IPS-20b (cell line): ENCODE measurements around the gene SRCIN1.
A peak's percentile ranks its signal among the peaks of the same experiment; 100 is the strongest.

Experiments
- H3K27ac ChIP-seq: one replicate; pipeline ENCODE4 v1.5.1; 2013; ENCODE audit warnings: low read length
- H3K27me3 ChIP-seq: 2 replicates; pipeline ENCODE4 v1.6.1; 2013; ENCODE audit warnings: mild to moderate bottlenecking, low read length, inconsistent platforms; ENCODE audit not compliant: insufficient read depth
- H3K36me3 ChIP-seq: 2 replicates; pipeline ENCODE4 v1.6.1; 2013; ENCODE audit warnings: low read depth, mild to moderate bottlenecking, inconsistent platforms, low read length, moderate library complexity; ENCODE audit not compliant: insufficient read depth
- H3K4me1 ChIP-seq: 2 replicates; pipeline ENCODE4 v1.6.1; 2013; ENCODE audit warnings: mild to moderate bottlenecking, control low read depth, inconsistent platforms, low read length, moderate library complexity; ENCODE audit not compliant: insufficient read depth
- H3K4me3 ChIP-seq: 2 replicates; pipeline ENCODE4 v1.5.1; 2013; ENCODE audit warnings: mild to moderate bottlenecking, low read length, inconsistent platforms
- H3K9ac ChIP-seq: 2 replicates; pipeline ENCODE4 v1.6.1; 2013; ENCODE audit warnings: low read depth, mild to moderate bottlenecking, inconsistent platforms, low read length, moderate library complexity
- H3K9me3 ChIP-seq: 2 replicates; pipeline ENCODE4 v1.6.1; 2013; ENCODE audit warnings: mild to moderate bottlenecking, low read depth, low read length, inconsistent platforms; ENCODE audit not compliant: insufficient read depth

SRCIN1 gene

DNA sequence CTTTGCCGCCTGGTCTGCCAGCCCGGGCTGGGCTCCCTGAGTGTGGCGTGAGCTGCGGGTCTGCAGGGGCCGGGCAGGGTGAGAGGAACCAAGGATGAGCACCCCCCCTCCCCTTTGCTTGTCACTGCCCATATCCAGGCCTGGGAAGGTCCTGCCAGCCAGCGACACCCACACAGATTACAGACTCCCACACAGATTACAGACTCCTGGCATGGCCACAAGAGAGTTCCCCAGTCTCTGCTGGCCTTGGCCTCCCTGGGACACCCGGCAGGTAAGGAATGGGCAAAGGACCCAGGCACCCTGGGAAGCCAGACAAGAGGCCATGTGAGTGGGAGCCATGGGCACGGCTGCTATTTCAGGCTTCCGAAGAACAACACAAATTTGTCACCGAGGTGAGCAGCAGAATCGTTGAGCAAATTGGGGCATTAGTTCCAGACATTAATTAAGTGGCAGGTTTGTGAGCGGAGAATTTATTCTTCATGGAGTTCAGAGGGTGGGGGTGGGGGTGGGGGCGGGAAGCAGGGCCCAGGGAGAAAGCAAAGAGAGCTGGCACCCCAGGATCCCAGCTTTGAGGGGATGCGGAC is 41.4 kb downstream of the SRCIN1 start:
- Histone ChIP-seq H3K4me3 (peak overlapping the region; percentile 58), H3K9ac (no peak overlapping the region), H3K36me3 (no peaks in the 10 kb centered on the region), H3K4me1 (peaks cover 10% of the 10 kb centered on the region; the same call in 1 of the 2 replicates), H3K27ac (no peak overlapping the region), H3K9me3 (no peaks in the 10 kb centered on the region), H3K27me3 (peaks cover 100% of the 10 kb centered on the region)

DNA sequence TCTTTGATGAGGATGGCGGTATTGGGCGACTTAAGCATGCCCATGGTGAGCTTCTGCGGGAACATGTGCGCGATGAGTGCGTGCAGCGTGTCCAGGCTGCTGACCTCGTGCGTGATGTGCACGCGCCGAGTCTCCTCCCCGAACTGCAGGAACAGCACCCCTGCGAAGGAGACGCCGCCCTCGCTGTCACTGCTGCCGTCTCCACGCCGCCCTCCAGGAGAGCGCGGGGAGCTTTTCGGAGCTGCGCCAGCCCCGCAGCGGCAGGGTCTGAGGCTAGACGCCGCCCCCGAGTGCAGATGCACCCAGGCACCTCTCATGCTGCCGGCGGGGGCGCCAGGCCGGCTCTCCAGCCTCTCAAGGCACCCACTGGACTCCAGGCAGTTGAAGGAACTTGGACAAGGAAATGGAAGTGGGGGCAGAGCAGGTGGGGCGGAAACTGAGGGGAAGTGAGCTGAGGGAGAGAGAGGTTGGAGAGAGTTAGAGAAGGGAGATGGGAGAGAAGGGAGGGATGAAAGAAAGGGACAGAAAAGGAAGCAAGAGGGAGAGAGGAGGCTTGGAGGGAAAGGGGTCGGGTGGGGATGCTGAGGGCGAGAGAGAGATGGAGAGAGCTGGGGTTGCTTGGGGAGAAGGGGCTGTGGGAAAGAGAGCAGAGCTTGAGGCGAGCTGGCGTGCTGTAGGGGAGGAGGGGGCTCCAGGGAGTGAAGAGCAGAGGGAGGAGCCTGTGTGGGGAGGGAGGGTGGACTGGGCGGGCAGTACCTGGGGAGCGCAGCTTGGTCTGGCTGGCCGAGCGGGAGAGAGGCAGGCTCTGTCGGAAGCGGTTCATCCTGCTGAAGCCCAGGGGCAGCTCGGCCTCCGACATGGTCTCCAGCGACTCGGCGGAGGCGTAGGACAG is 42.1 kb downstream of the SRCIN1 start:
- peaks cover 100% of the 10 kb centered on the region for H3K27me3 ChIP-seq
- H3K27ac ChIP-seq, result no peak overlapping the region
- no peaks in the 10 kb centered on the region for H3K9me3 ChIP-seq
- H3K4me1 ChIP-seq, result peaks cover 10% of the 10 kb centered on the region; the same call in 1 of the 2 replicates
- no peak overlapping the region for H3K9ac ChIP-seq
- no peaks in the 10 kb centered on the region for H3K36me3 ChIP-seq
- H3K4me3 ChIP-seq, result peak overlapping the region; percentile 68

DNA sequence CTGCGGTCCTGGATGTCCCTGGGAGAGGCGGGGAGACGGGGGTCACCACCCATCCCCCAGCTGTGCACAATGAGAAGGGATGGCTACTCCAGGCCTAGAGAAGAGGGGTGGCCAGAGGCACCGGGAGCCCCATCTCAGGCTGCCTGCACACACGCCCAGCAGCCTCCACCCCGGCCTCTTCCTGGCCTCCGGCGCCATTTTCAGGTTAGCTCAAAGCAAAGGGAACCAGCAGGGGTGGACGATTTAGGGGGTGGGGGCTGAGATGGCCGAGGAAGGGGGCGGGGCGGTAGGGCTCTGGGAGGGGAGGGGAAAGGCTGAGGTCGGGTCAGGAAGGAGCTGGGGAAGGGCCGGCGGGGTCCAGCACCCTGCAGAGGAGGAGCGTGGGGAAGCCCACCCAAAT is 42.8 kb downstream of the SRCIN1 start:
- Histone ChIP-seq H3K27ac (no peak overlapping the region), H3K27me3 (peaks cover 96% of the 10 kb centered on the region), H3K4me1 (peaks cover 10% of the 10 kb centered on the region; the same call in 1 of the 2 replicates), H3K9ac (no peak overlapping the region), H3K36me3 (no peaks in the 10 kb centered on the region), H3K4me3 (peak overlapping the region; percentile 68), H3K9me3 (no peaks in the 10 kb centered on the region)

DNA sequence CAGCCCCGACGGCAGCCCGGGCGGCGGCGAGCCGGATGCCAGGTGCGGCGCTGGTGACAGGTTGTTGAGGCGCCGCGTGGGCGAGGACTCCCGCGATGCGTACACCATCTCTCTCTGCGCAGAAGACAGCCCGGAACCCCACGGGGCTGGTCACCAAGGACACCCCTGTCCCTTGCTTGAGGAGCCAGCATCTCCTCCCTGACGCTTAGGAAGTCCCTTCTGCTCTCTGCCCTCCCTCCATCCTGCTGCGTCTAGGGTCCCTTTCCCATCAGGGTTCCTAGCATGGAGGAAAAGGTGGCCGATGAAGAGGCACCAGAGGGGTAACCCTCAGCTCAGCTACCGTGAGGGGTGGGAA is 43.6 kb downstream of the SRCIN1 start:
- Histone ChIP-seq H3K9ac (no peak overlapping the region), H3K36me3 (no peaks in the 10 kb centered on the region), H3K4me3 (no peak overlapping the region), H3K27me3 (peaks cover 96% of the 10 kb centered on the region), H3K9me3 (no peaks in the 10 kb centered on the region), H3K27ac (no peak overlapping the region), H3K4me1 (peaks cover 10% of the 10 kb centered on the region; the same call in 1 of the 2 replicates)

DNA sequence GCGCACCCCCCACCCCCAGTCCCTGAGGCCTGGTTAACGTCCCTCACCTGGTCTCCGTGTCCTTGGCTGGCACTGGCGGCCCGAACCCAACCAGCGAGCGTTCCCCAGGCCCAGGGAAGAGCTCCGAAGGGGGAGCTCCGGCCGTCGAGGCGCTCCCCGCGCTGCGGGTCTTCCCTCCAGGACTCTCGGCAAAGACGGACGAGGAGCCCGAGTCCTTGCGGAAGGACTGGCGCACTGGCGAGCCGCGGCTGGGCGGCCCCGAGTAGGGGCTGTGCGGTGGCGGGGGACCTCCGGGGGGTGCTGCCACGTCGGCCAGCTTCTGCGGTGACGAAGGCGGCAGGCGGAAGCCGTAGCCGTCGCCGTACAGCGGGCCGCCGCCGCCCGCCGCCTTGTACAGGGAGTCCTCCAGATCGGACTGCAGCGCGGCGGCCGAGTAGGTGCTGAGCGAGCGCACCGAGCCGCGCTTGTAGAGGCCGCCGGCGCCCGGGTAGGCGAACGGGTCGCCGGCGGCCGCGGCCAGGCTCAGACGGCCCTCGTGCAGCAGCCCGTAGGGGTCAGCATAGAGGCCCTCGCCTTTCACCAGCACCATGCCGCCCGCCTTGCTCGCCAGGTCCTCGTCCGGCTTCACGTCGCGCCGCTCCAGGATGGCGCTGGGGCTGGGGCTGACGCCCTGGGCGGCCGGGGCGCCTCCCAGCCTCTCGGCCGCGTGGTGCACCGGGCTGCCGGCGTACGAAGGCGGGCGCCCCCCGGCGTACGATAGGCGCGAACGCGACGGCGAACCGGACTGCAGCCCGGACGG is 44.1 kb downstream of the SRCIN1 start:
- no peak overlapping the region for H3K9ac ChIP-seq
- H3K27me3 ChIP-seq, result peaks cover 96% of the 10 kb centered on the region
- H3K4me1 ChIP-seq, result peaks cover 10% of the 10 kb centered on the region; the same call in 1 of the 2 replicates
- no peaks in the 10 kb centered on the region for H3K9me3 ChIP-seq
- no peak overlapping the region for H3K27ac ChIP-seq
- H3K4me3 ChIP-seq, result no peak overlapping the region
- no peaks in the 10 kb centered on the region for H3K36me3 ChIP-seq

DNA sequence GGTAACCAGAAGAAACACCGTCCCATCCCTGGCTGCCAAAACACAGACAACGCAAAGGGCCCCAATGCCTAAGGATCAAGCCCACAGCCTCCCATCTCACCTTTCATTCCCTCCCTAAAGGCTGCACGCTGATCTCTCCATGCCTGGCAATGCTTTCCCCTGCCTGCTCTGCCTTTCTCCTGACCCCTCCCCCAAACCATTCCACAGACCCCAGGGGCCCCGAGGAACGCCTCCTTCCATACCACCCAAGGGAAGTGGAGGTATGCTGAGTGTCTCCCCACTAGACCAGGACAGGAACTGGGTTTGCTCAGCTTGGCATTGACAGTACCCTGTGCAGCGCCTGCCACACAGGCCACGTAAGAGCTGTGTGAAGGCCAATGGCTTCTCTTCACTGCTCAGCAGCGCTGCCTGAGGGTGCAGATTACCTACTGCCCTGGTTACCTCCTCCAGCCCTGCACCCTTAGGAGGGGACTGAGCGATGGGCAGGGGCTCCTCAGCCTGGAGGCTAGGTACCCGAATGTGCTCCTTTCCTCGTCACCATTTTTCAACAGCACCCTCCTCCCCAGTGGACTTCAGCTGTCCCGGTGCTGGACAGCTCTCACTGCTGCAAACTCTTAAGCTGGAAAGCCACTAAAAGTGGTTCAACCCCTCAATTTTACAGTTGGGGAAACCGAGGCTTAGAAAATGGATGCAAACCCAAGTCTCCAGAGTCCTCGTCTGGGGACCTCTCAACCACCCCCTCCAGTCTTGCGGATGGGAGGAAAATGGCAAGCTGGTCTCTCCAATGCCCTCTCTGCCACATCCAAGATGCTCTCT is 45.0 kb downstream of the SRCIN1 start:
- no peak overlapping the region for H3K9ac ChIP-seq
- H3K4me3 ChIP-seq, result no peak overlapping the region
- H3K27ac ChIP-seq, result no peak overlapping the region
- no peaks in the 10 kb centered on the region for H3K9me3 ChIP-seq
- peaks cover 92% of the 10 kb centered on the region for H3K27me3 ChIP-seq
- H3K36me3 ChIP-seq, result no peaks in the 10 kb centered on the region
- H3K4me1 ChIP-seq, result peaks cover 10% of the 10 kb centered on the region; the same call in 1 of the 2 replicates

DNA sequence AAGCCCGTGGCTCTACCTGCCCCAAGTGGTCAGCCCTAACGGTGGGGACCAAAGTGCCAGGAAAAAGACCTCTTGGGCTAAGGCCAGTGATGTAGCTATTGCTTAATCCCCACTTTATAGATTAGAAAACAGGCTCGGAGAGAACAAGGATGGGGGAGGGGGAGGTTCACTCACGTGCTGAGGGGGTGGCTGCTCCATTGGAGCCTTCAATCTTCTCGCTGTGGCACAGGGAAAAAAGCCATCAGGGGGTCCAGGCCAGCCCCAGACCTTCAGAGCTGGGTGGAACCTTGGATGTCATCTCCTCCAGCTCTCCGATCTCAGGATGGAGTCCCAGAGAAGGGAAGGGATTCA is 45.9 kb downstream of the SRCIN1 start:
- Histone ChIP-seq H3K9ac (no peak overlapping the region), H3K27me3 (peaks cover 83% of the 10 kb centered on the region)

DNA sequence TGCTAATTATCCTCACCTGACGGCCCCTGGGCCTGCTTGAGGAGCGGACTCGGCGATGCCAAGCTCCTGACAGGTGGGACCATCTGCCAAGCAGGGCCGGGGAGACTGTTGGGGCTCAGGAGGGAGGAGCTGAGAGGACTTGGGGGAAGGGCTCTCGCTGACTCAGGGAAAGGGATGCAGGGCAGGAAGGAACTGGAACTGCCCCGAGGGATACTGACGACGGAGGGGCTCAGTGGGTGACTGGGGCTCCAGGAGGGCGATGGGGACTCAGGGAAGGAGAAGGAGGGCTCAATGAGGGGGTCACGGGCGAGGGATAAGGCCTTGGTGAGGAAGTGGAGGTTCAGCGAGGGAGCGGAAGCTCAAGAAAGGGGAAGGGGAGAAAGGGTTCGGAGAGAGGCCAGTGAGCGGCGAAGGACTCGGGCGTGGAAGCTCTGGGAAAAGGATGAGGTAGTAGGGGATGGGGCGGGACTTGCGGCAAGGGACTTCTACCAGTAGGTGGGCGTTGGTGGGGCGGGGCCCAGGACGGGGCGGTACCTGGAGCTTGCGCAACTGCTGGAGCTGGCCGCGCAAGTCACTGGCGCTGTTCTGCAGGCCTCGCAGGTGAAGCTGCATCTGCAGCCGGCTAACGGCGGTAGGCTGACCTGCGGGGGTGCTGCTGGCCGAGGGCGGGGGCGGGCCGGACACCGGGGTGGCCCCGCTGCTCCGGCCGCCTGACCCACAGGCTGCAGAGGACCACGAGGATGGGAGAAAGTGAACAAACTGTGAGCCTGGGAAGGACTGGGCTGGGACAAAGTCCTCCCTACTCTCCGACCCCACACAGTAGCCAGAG is 46.5 kb downstream of the SRCIN1 start:
- H3K4me3 ChIP-seq, result peak overlapping the region; percentile 70
- H3K36me3 ChIP-seq, result no peaks in the 10 kb centered on the region
- no peak overlapping the region for H3K27ac ChIP-seq
- H3K4me1 ChIP-seq, result peaks cover 10% of the 10 kb centered on the region; the same call in 1 of the 2 replicates
- H3K9me3 ChIP-seq, result no peaks in the 10 kb centered on the region
- peaks cover 81% of the 10 kb centered on the region for H3K27me3 ChIP-seq
- no peak overlapping the region for H3K9ac ChIP-seq

More for the DNA sequence above, 45.9 kb downstream of the SRCIN1 start:
- peaks cover 10% of the 10 kb centered on the region; the same call in 1 of the 2 replicates for H3K4me1 ChIP-seq
- H3K36me3 ChIP-seq, result no peaks in the 10 kb centered on the region
- peak overlapping the region; percentile 70; the same call in 1 of the 2 replicates for H3K4me3 ChIP-seq
- no peaks in the 10 kb centered on the region for H3K9me3 ChIP-seq
- H3K27ac ChIP-seq, result no peak overlapping the region

DNA sequence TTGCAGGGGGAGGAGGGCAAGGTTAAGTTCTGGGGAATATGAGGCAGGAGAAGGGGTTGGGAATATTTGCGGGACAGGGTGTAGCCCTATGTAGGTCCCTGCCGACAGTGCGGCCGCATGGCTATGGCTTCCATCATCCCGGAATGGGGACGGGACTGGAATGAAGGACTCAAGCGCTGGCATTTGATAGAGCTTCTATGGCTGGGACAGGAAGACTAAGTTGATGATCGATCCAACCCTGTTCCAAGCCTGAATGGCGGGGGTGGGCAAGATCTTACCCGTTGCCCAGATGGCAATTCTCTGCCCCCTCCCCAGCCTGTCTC is 47.1 kb downstream of the SRCIN1 start:
- Histone ChIP-seq H3K4me1 (peaks cover 10% of the 10 kb centered on the region; the same call in 1 of the 2 replicates), H3K4me3 (peak overlapping the region; percentile 70), H3K36me3 (no peaks in the 10 kb centered on the region), H3K9ac (no peak overlapping the region), H3K9me3 (no peaks in the 10 kb centered on the region), H3K27me3 (peaks cover 76% of the 10 kb centered on the region), H3K27ac (no peak overlapping the region)

DNA sequence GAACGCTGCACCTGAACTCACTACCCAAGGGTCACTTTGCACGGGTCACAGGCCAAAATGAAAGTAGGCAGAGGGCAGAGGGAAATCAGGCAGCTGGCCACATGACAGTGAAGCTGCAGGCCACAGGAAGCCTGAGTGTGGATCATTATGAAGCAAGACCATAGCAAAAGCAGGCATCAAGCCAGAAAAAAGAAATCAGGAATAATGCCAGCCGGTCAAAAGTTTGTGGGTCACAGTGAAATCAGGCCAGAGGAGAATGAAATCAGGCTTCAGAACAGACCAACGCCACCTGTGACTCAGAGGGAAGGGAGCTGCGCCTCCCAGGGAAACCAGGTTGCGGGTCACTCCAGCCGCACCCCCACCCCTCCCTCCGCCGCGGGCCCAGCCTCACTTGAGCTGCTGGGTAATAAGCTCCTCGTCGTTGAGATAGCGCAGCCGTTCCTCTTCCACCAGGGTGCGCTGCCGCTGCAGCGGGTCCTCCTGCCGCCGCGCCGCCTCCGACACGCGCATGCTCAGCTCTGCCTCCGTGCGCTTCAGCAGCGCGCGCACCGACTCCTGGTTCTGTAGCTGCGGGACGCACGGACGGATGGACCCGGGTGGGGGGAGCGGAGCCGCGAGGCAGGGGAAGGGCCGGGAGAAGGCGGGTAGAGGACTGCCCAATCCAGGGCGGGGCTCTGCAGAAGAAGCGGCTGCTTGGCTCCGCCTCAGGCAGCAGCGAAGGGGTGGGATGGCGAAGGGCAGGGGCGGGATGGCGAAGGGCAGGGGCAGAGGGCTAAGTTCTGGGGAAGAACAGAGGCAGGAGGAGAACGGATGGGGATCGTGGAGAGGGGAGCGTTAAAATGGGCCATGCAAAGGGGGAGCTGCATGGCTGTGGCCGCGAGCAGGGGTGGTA is 47.7 kb downstream of the SRCIN1 start:
- peaks cover 70% of the 10 kb centered on the region for H3K27me3 ChIP-seq
- peaks cover 10% of the 10 kb centered on the region; the same call in 1 of the 2 replicates for H3K4me1 ChIP-seq
- H3K27ac ChIP-seq, result no peak overlapping the region
- peak overlapping the region; percentile 70 for H3K4me3 ChIP-seq
- no peaks in the 10 kb centered on the region for H3K9me3 ChIP-seq
- H3K9ac ChIP-seq, result no peak overlapping the region
- no peaks in the 10 kb centered on the region for H3K36me3 ChIP-seq
